Measurements from ENCODE around the gene COQ10B. TPM values are rescaled to one million over a fixed set of nuclear protein-coding genes. Genes with fewer than 3 reads are reported as not detected.
"Not testable (repeated sequence)": the region's sequence is repeated elsewhere in the genome, so short reads cannot be mapped to it uniquely, and the experiment has no call there.

Gene COQ10B
- total RNA-seq, 4 donors from 2014 or later: 21.5 to 28.1 (median 27.1) TPM

DNA sequence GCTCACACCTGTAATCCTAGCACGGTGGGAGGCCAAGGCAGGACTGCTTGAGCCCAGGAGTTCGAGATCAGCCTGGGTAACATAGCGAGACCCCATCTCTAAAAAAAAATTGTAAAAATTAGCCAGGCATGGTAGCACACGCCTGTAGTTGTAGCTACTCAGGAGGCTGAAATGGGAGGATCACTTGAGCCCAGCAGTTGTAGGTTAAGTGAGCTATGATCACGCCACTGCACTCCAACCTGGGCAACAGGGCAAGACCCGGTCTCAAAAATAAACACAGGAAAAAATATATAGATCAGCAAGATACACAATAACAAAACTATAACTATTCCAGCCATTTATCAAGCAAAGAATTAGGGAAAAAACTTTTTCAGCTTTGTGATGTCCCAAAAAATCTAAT is 21.5 kb upstream of the COQ10B start:
- peak in 1 of 2 donors; percentile 36 for DNase-seq (ENCODE audit: low spot score in 2 of 2)
- 61 to 68% methylated on average over 6 of the region's 6 CpGs for WGBS, 2 donors
- H3K4me3 ChIP-seq (ENCODE audit: low read depth, poor library complexity, severe bottlenecking): no peak overlapping the region
- intact Hi-C loops (cut with DNase I; ENCODE audit: low total_unique reads): no loop called here
- TF ChIP-seq, protein P1, sequence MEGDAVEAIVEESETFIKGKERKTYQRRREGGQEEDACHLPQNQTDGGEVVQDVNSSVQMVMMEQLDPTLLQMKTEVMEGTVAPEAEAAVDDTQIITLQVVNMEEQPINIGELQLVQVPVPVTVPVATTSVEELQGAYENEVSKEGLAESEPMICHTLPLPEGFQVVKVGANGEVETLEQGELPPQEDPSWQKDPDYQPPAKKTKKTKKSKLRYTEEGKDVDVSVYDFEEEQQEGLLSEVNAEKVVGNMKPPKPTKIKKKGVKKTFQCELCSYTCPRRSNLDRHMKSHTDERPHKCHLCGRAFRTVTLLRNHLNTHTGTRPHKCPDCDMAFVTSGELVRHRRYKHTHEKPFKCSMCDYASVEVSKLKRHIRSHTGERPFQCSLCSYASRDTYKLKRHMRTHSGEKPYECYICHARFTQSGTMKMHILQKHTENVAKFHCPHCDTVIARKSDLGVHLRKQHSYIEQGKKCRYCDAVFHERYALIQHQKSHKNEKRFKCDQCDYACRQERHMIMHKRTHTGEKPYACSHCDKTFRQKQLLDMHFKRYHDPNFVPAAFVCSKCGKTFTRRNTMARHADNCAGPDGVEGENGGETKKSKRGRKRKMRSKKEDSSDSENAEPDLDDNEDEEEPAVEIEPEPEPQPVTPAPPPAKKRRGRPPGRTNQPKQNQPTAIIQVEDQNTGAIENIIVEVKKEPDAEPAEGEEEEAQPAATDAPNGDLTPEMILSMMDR (IDR thresholded peaks at IDR 0.05): no peak

GRCh38 chr2:197432527-197432926 is 20.8 kb upstream of the COQ10B start:
- H3K4me3 ChIP-seq (ENCODE audit: low read depth, poor library complexity, severe bottlenecking); intact Hi-C loops (cut with DNase I; ENCODE audit: low total_unique reads): not testable (repeated sequence)
- DNase-seq (ENCODE audit: low spot score in 2 of 2): peak in 1 of 2 donors; percentile 61
- 70 to 74% methylated on average over 6 of the region's 6 CpGs for WGBS, 2 donors

- no peak for DNase-seq (ENCODE audit: low spot score in 2 of 2)
- 1% methylated on average over 11 of the region's 11 CpGs for WGBS, 2 donors
- TF ChIP-seq, protein P1 (IDR thresholded peaks at IDR 0.05): no peak
- no peak for TF ChIP-seq POLR2A (IDR thresholded peaks at IDR 0.05)
- intact Hi-C loops (cut with DNase I; ENCODE audit: low total_unique reads): no loop called here
- H3K4me3 ChIP-seq (ENCODE audit: low read depth, poor library complexity, severe bottlenecking): peak overlapping the region; percentile 100
Measured at GRCh38 chr2:197433780-197434438, 19.4 kb upstream of the COQ10B start.

GRCh38 chr2:197434541-197435513 is 18.5 kb upstream of the COQ10B start, which contains the start of gene SF3B1:
TSS of gene SF3B1 (minus strand) at chr2:197435028. CDS start at chr2:197434999, 29 bp downstream.
- peak; percentile 97 to 100 for DNase-seq (ENCODE audit: low spot score in 2 of 2)
- H3K4me3 ChIP-seq (ENCODE audit: low read depth, poor library complexity, severe bottlenecking): peak within 1 kb of the TSS; percentile 100
- TF ChIP-seq, protein P1 (IDR thresholded peaks at IDR 0.05): no peak
- peak in 1 of 2 donors; percentile 94 for TF ChIP-seq POLR2A (IDR thresholded peaks at IDR 0.05)
- WGBS, 2 donors: 0 to 1% methylated on average over 66 to 74 of the region's 74 CpGs
- intact Hi-C loops (cut with DNase I; ENCODE audit: low total_unique reads): no loop called here

DNA sequence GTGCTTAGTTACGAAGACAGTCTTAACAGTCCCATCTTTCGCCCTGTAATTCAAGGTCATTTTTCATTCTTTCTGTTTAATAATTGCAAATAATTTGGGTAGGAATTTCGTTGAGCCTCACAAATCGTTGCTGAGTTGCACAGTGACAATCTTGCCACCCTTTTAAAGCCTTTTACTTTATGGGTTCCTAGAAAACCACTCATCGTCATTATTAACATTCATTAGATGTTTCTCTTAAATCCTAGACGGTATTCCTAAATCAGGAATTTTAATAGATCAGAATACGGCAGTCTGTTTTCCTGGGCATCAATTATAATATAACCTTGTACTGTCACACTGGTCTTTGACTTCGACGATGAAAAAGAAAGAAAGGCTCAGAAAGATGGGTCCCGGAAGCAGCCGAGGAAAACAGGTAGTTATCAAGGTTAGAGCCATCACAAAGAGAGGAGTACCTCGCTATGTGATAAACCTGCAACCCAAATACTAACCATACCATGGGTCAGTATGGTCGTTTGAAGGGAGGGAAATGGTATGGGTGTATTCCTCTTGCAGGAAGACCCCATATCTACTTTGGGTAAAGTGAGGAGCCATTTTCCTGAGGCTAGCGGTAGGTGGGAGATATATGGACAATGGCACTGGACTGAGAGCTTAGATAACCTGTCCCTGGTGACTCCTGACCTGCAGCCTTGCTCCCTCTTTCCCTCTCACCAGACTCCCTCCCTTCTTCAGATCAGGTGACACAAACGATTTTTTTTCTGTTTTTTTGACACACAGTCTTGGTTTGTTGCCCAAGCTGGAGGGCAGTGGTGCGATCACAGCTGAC is 17.5 kb upstream of the COQ10B start:
- intact Hi-C loops (cut with DNase I; ENCODE audit: low total_unique reads): no loop called here
- 30% methylated on average over 16 of the region's 16 CpGs for WGBS, 2 donors
- H3K4me3 ChIP-seq (ENCODE audit: low read depth, poor library complexity, severe bottlenecking): peak overlapping the region; percentile 39
- TF ChIP-seq POLR2A (IDR thresholded peaks at IDR 0.05): no peak
- TF ChIP-seq, protein P1 (IDR thresholded peaks at IDR 0.05): no peak
- DNase-seq (ENCODE audit: low spot score in 2 of 2): no peak
